ENCODE measurements around the gene KCNN3.

KCNN3 gene

DNA sequence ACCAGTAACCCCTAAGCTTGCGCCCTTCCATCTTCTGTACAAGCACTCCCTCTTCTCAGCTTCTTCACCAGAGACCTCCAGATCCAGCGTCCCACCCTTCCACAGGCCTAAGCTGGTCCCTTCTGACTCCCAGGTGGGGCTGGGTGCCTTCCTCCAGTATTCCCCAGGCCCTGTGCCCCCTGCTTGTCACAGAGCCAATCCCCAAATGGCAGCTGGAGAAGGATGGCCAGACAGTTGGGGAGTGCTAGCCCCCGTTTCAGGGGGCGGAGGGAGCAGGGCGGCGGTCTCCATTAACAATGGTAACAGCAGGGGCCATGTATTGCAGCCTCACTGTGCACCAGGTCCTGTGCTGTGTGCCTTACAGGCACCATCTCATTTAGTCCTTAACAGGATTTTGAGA is 85.7 kb downstream of the KCNN3 start:
- Mint-ChIP-seq H3K9me3 (no peaks in the 10 kb centered on the region), H3K36me3 (no peaks in the 10 kb centered on the region), H3K4me1 (peaks cover 14 to 19% of the 10 kb centered on the region in 2 donors), H3K27me3 (peaks cover 6 to 12% of the 10 kb centered on the region in 2 donors), H3K27ac (peak overlapping the region; percentile 65), H3K4me3 (no peak overlapping the region)
- no peak for DNase-seq
- ATAC-seq (replicated peaks): peak in 1 of 2 donors; percentile 15

- no peak for DNase-seq
- ATAC-seq (replicated peaks): no peak
- H3K27me3 Mint-ChIP-seq: peaks cover 1 to 8% of the 10 kb centered on the region in 2 donors
- H3K36me3 Mint-ChIP-seq: no peaks in the 10 kb centered on the region
- no peak overlapping the region for H3K4me3 Mint-ChIP-seq
- H3K9me3 Mint-ChIP-seq: peaks cover under 1% of the 10 kb centered on the region in 2 donors
- peak overlapping the region; percentile 65 for H3K27ac Mint-ChIP-seq
- peaks cover 14 to 19% of the 10 kb centered on the region in 2 donors for H3K4me1 Mint-ChIP-seq
Measured at GRCh38 chr1:154783976-154784375, 86.1 kb downstream of the KCNN3 start.

GRCh38 chr1:154780541-154780940 is 89.5 kb downstream of the KCNN3 start:
- H3K4me3 Mint-ChIP-seq: no peak overlapping the region
- DNase-seq: no peak

GRCh38 chr1:154779551-154780189 is 90.4 kb downstream of the KCNN3 start:
- ATAC-seq (replicated peaks) (no peak), DNase-seq (no peak)
- Mint-ChIP-seq H3K36me3 (no peaks in the 10 kb centered on the region), H3K27me3 (peaks cover 0 to 10% of the 10 kb centered on the region in 2 donors), H3K4me3 (no peak overlapping the region), H3K27ac (no peak overlapping the region), H3K4me1 (peaks cover 8 to 9% of the 10 kb centered on the region in 2 donors), H3K9me3 (peaks cover 3% of the 10 kb centered on the region in 2 donors)

More at GRCh38 chr1:154780541-154780940, 89.5 kb downstream of the KCNN3 start:
- H3K27ac Mint-ChIP-seq: no peak overlapping the region
- H3K27me3 Mint-ChIP-seq: peaks cover 0 to 10% of the 10 kb centered on the region in 2 donors
- H3K36me3 Mint-ChIP-seq: no peaks in the 10 kb centered on the region
- H3K4me1 Mint-ChIP-seq: peaks cover 13% of the 10 kb centered on the region in 2 donors
- no peak for ATAC-seq (replicated peaks)
- peaks cover 3% of the 10 kb centered on the region in 2 donors for H3K9me3 Mint-ChIP-seq

GRCh38 chr1:154778944-154779343 is 91.1 kb downstream of the KCNN3 start:
- Mint-ChIP-seq H3K4me3 (no peak overlapping the region), H3K4me1 (peaks cover under 1 to 4% of the 10 kb centered on the region in 2 donors), H3K36me3 (no peaks in the 10 kb centered on the region), H3K27ac (no peak overlapping the region), H3K9me3 (peaks cover 3% of the 10 kb centered on the region in 2 donors), H3K27me3 (peaks cover 0 to 5% of the 10 kb centered on the region in 2 donors)
- no peak for ATAC-seq (replicated peaks)
- no peak for DNase-seq

DNA sequence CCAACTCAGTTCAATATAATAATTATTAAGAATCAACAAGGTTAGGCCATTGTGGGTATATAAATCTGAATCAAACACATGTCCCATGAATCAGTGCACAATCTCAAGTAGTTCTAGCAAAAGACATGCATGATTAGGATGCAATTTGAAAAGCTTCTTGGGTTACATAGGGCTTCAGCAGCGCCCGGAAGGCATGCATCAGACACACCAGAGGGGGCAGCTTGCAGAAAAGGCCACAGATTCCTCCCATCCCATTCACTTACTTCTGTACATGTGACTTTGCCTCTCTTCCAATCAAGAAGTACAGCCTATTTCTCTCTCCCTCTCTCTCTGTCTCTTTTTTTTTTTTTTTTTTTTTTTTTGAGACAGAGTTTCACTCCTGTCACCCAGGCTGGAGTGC is 91.8 kb downstream of the KCNN3 start:
- Mint-ChIP-seq H3K27ac (no peak overlapping the region), H3K4me1 (peaks cover 0 to 1% of the 10 kb centered on the region in 2 donors), H3K9me3 (peaks cover 3% of the 10 kb centered on the region in 2 donors), H3K27me3 (peaks cover 0 to 5% of the 10 kb centered on the region in 2 donors), H3K36me3 (no peaks in the 10 kb centered on the region), H3K4me3 (no peak overlapping the region)
- ATAC-seq (replicated peaks): no peak
- DNase-seq: no peak

GRCh38 chr1:154777781-154778180 is 92.3 kb downstream of the KCNN3 start:
- H3K4me1 Mint-ChIP-seq: peaks cover 0 to 1% of the 10 kb centered on the region in 2 donors
- ATAC-seq (replicated peaks): no peak
- no peak for DNase-seq
- peaks cover 0 to 5% of the 10 kb centered on the region in 2 donors for H3K27me3 Mint-ChIP-seq
- no peak overlapping the region for H3K4me3 Mint-ChIP-seq
- peaks cover 3% of the 10 kb centered on the region in 2 donors for H3K9me3 Mint-ChIP-seq
- no peaks in the 10 kb centered on the region for H3K36me3 Mint-ChIP-seq
- H3K27ac Mint-ChIP-seq: no peak overlapping the region

DNA sequence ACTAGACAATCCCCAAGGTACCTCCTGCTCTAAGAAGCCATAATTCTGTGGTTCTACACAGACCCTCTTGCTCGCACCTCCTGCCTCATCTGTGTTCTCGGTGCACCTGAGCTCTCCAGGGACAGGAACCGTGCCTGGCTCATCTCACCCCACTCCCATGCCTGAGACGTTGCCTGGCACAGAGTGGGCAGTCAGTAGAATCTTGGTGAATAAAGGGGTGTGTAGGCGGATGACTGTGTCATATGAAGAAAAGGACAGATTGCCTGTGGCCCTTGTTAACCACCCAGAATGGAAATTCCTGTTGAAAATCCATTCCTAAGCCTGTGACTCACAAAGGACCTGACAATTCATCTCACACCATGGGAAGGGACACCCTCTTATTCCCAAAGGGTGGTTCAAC is 92.9 kb downstream of the KCNN3 start:
- ATAC-seq (replicated peaks) (peak in 1 of 2 donors; percentile 47), DNase-seq (no peak)
- H3K36me3 Mint-ChIP-seq: no peaks in the 10 kb centered on the region
- H3K9me3 Mint-ChIP-seq: peaks cover 3% of the 10 kb centered on the region in 2 donors
- peaks cover 0 to 5% of the 10 kb centered on the region in 2 donors for H3K27me3 Mint-ChIP-seq
- no peak overlapping the region for H3K27ac Mint-ChIP-seq
- no peak overlapping the region for H3K4me3 Mint-ChIP-seq
- H3K4me1 Mint-ChIP-seq: peaks cover 0 to 1% of the 10 kb centered on the region in 2 donors

DNA sequence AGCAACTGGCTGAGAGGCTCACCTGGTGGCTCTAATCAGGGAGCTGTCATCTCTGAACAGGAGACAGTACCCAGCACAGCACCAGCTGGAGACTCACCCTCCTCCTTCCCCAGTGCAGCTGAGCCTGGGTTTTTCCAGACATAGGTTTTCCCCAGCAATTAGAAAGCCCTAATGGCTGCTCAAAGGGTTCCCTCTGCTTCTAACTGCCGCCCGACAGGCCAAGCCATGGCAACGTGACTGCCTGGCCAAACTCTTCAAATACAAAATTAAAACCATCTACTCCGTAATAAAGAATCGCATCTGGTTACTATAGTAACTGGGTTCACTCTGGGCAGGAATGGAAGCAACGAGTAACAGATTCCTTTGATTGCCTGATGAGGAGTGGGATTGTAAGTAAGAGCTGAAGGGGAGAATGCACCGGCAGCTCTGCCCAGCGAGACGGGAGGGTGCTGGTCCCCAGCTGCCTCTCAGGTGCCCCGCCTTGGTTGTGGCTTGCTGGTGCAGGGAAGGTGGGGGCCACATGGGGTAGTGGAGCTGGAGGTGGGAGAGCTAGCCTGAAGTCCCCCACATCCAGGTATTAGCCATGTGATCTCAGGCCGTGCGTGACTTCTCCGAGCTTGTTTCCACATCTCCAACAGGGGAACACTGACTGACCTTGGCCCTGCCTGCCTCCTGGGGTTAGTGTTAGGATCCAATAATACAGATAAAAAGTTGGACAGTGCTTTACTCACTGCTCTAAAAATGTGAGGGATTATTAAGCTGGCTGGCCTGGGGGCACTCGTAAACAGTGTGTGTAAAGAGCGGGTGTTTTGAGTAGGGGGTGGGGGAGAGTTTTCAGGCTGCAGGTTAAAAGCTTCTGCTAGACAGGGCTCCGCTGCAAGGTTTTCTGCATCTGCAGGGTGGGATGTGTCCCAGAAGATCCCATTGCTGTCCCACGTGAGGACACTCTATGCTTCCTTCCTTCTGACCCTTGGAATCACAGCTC is 94.2 kb downstream of the KCNN3 start:
- ATAC-seq (replicated peaks): no peak
- peaks cover 0 to 1% of the 10 kb centered on the region in 2 donors for H3K4me1 Mint-ChIP-seq
- no peak for DNase-seq
- peaks cover 3% of the 10 kb centered on the region in 2 donors for H3K9me3 Mint-ChIP-seq
- H3K27me3 Mint-ChIP-seq: peaks cover 0 to 5% of the 10 kb centered on the region in 2 donors
- H3K4me3 Mint-ChIP-seq: no peak overlapping the region
- H3K36me3 Mint-ChIP-seq: no peaks in the 10 kb centered on the region
- H3K27ac Mint-ChIP-seq: no peak overlapping the region

- Mint-ChIP-seq H3K4me3 (no peak overlapping the region), H3K27me3 (peaks cover 0 to 5% of the 10 kb centered on the region in 2 donors), H3K27ac (no peak overlapping the region), H3K4me1 (peaks cover 8% of the 10 kb centered on the region in 2 donors), H3K9me3 (peaks cover 3% of the 10 kb centered on the region in 2 donors), H3K36me3 (no peaks in the 10 kb centered on the region)
- DNase-seq (no peak), ATAC-seq (replicated peaks) (peak in 1 of 2 donors; percentile 40)
Measured at GRCh38 chr1:154774175-154774855, 95.8 kb downstream of the KCNN3 start.

- Mint-ChIP-seq H3K27me3 (peaks cover 0 to under 1% of the 10 kb centered on the region in 2 donors), H3K9me3 (no peaks in the 10 kb centered on the region)
- DNase-seq: no peak
Measured at GRCh38 chr1:154773551-154773950, 96.5 kb downstream of the KCNN3 start.

DNA sequence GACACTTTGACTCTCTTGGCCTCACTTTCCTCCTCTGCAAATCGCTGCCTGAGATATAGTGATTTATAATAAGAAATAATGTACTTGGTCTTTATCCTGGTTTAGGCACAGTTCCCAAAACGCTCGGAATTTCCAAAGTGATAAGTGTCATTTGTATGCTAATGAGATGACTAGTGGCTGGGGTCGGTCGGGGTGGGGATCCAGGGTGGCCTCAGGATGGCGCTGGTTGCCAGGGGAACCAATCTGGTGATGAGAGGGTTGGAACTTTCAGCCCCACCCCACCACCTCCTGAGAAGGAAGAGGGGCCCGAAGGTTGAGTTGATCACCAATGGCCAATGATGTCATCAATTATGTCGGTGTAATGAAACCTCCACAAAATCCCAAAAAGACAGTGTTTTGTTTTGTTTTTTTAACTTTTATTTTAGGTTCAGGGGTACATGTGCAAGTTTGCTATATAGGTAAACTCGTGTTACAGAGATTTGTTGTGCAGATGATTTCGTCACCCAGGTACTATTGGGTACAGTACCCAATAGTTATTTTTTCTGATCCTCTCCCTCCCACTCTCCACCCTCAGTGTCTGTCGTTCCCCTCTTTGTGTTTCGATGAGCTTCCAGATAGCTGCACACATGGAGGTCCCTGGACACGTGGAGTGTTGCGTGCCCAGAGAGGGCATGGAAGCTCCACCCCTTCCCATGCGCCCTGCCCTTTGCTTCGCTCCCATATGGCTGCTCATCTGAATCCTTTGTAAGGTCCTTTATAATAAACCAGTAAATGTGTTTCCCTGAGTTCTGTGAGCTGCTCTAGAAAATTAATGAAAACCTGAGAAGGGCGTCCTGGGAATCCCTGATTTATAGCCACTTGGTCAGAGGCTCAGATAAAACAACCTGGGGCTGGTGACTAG is 97.2 kb downstream of the KCNN3 start:
- ATAC-seq (replicated peaks) (no peak), DNase-seq (no peak)
- H3K4me1 Mint-ChIP-seq: peaks cover 12 to 14% of the 10 kb centered on the region in 2 donors
- H3K27ac Mint-ChIP-seq: no peak overlapping the region
- no peak overlapping the region for H3K4me3 Mint-ChIP-seq
- H3K36me3 Mint-ChIP-seq: no peaks in the 10 kb centered on the region
- no peaks in the 10 kb centered on the region for H3K27me3 Mint-ChIP-seq
- H3K9me3 Mint-ChIP-seq: no peaks in the 10 kb centered on the region

More at GRCh38 chr1:154773551-154773950, 96.5 kb downstream of the KCNN3 start:
- Mint-ChIP-seq H3K36me3 (no peaks in the 10 kb centered on the region), H3K27ac (no peak overlapping the region), H3K4me3 (no peak overlapping the region), H3K4me1 (peaks cover 12 to 14% of the 10 kb centered on the region in 2 donors)
- no peak for ATAC-seq (replicated peaks)

GRCh38 chr1:154772056-154772455 is 98.0 kb downstream of the KCNN3 start:
- Mint-ChIP-seq H3K27me3 (no peaks in the 10 kb centered on the region), H3K4me3 (no peak overlapping the region), H3K27ac (no peak overlapping the region), H3K4me1 (peaks cover 11 to 14% of the 10 kb centered on the region in 2 donors), H3K36me3 (no peaks in the 10 kb centered on the region), H3K9me3 (no peaks in the 10 kb centered on the region)
- DNase-seq (no peak), ATAC-seq (replicated peaks) (no peak)

All from stimulated activated naive B cell treated with anti-CD40 and anti-IgM and Interleukin-4, amounts not matched to agents 10 μg/mL and 1 μg/mL and 100 μg/mL, for 72 hours (primary cell).